ENCODE measurements around the gene BRD9. TPM values are rescaled to one million over a fixed set of nuclear protein-coding genes. Genes with fewer than 3 reads are reported as not detected.
A peak's percentile ranks its signal among the peaks of the same experiment; 100 is the strongest.

Gene BRD9
- total RNA-seq, 4 donors from 2014 or later = 20.3 to 28.8 (median 22.2) TPM

GRCh38 chr5:852431-853401 lies 39.9 kb downstream of the BRD9 start:
- no peaks in the 10 kb centered on the region for H3K36me3 ChIP-seq
- in situ Hi-C loops (cut with MboI; ENCODE audit: low sequenced_read_pairs in 4 of 4) (no loop called here), intact Hi-C loops (cut with DNase I; ENCODE audit: low total_unique reads) (no loop called here)
- H3K27me3 ChIP-seq = peaks cover 29 to 40% (median 38%) of the 10 kb centered on the region in 3 donors
- peak in 1 of 2 donors; percentile 5 for DNase-seq
- H3K4me3 ChIP-seq = no peak overlapping the region
- H3K4me1 ChIP-seq = no peaks in the 10 kb centered on the region
- no peaks in the 10 kb centered on the region for H3K9me3 ChIP-seq
- TF ChIP-seq POLR2A (IDR thresholded peaks at IDR 0.05) = no peak
- no peak for TF ChIP-seq CTCF (IDR thresholded peaks at IDR 0.05 in 4 of 5, conservative IDR thresholded peaks at IDR 0.05 in 1 of 5)
- no peak overlapping the region for H3K27ac ChIP-seq
- no peak for ATAC-seq

- Histone ChIP-seq H3K27me3 (peaks cover 29 to 40% (median 38%) of the 10 kb centered on the region in 3 donors), H3K36me3 (no peaks in the 10 kb centered on the region), H3K4me1 (no peaks in the 10 kb centered on the region), H3K27ac (no peak overlapping the region), H3K4me3 (no peak overlapping the region), H3K9me3 (no peaks in the 10 kb centered on the region)
- intact Hi-C loops (cut with DNase I; ENCODE audit: low total_unique reads) = no loop called here
- no peak for DNase-seq
- in situ Hi-C loops (cut with MboI; ENCODE audit: low sequenced_read_pairs in 4 of 4) = no loop called here
- ATAC-seq = no peak
- TF ChIP-seq CTCF (IDR thresholded peaks at IDR 0.05 in 4 of 5, conservative IDR thresholded peaks at IDR 0.05 in 1 of 5) (no peak), POLR2A (IDR thresholded peaks at IDR 0.05) (no peak)
These were observed 40.6 kb downstream of the BRD9 start for GRCh38 chr5:852018-852417.

GRCh38 chr5:851553-851952 lies 41.0 kb downstream of the BRD9 start:
- peaks cover 29 to 40% (median 38%) of the 10 kb centered on the region in 3 donors for H3K27me3 ChIP-seq
- intact Hi-C loops (cut with DNase I; ENCODE audit: low total_unique reads) (no loop called here), in situ Hi-C loops (cut with MboI; ENCODE audit: low sequenced_read_pairs in 4 of 4) (no loop called here)
- no peaks in the 10 kb centered on the region for H3K9me3 ChIP-seq
- DNase-seq (no peak), ATAC-seq (no peak)
- no peak for TF ChIP-seq POLR2A (IDR thresholded peaks at IDR 0.05)
- TF ChIP-seq CTCF (IDR thresholded peaks at IDR 0.05 in 4 of 5, conservative IDR thresholded peaks at IDR 0.05 in 1 of 5) = no peak
- H3K4me3 ChIP-seq = no peak overlapping the region
- no peaks in the 10 kb centered on the region for H3K4me1 ChIP-seq
- H3K36me3 ChIP-seq = no peaks in the 10 kb centered on the region
- no peak overlapping the region for H3K27ac ChIP-seq

- Histone ChIP-seq H3K36me3 (no peaks in the 10 kb centered on the region), H3K9me3 (no peaks in the 10 kb centered on the region), H3K4me1 (no peaks in the 10 kb centered on the region), H3K4me3 (peak overlapping the region in 1 of 4 donors; percentile 31), H3K27me3 (peaks cover 29 to 40% (median 38%) of the 10 kb centered on the region in 3 donors), H3K27ac (no peak overlapping the region)
- intact Hi-C loops (cut with DNase I; ENCODE audit: low total_unique reads) = no loop called here
- no peak for TF ChIP-seq POLR2A (IDR thresholded peaks at IDR 0.05)
- TF ChIP-seq CTCF (IDR thresholded peaks at IDR 0.05 in 4 of 5, conservative IDR thresholded peaks at IDR 0.05 in 1 of 5) = no peak
- DNase-seq = no peak
- ATAC-seq = no peak
- in situ Hi-C loops (cut with MboI; ENCODE audit: low sequenced_read_pairs in 4 of 4) = no loop called here
These were observed 41.5 kb downstream of the BRD9 start for GRCh38 chr5:851076-851475.
